Parathyroid adenoma (tissue), 2 donors: Measurements from ENCODE around the gene FYB1.

Source experiments
- H2AFZ ChIP-seq: fragments of 300-600 bp; sonication (generic); one replicate; pipeline ENCODE4 v1.7.0; 2017; ENCODE audit warnings: antibody characterized with exemption, mild to moderate bottlenecking
- H3K27ac ChIP-seq: fragments of 300-600 bp; sonication (generic); one replicate; pipeline ENCODE4 v1.7.0; 2017
- H3K27me3 ChIP-seq: fragments of 300-600 bp; sonication (generic); one replicate; pipeline ENCODE4 v1.7.0; 2017; ENCODE audit warnings: low read length; ENCODE audit not compliant: control insufficient read depth, insufficient read depth
- H3K36me3 ChIP-seq: fragments of 300-600 bp; sonication (generic); one replicate; pipeline ENCODE4 v1.7.0; 2017; ENCODE audit warnings: low read length; ENCODE audit not compliant: control insufficient read depth, insufficient read depth
- H3K4me1 ChIP-seq: fragments of 300-600 bp; sonication (generic); one replicate; pipeline ENCODE4 v1.7.0; 2017; ENCODE audit warnings: control low read depth
- H3K4me2 ChIP-seq: fragments of 300-600 bp; sonication (generic); one replicate; pipeline ENCODE4 v1.7.0; 2017; ENCODE audit warnings: low read length
- H3K4me3 ChIP-seq: fragments of 300-600 bp; sonication (generic); one replicate; pipeline ENCODE4 v1.7.0; 2017; ENCODE audit warnings: low read depth, low read length
- H3K79me2 ChIP-seq: fragments of 300-600 bp; sonication (generic); one replicate; pipeline ENCODE4 v1.7.0; 2017; ENCODE audit warnings: control low read depth
- H3K9ac ChIP-seq: fragments of 300-600 bp; sonication (generic); one replicate; pipeline ENCODE4 v1.7.0; 2017; ENCODE audit warnings: mild to moderate bottlenecking
- H3K9me3 ChIP-seq: fragments of 300-600 bp; sonication (generic); one replicate; pipeline ENCODE4 v1.7.0; 2017; ENCODE audit warnings: low read length; ENCODE audit not compliant: control insufficient read depth
- TF ChIP-seq, protein P1 (sequence below): fragments of 300-600 bp; sonication (generic); IDR thresholded peaks from one replicate; pipeline ENCODE4 v1.7.0; 2017; ENCODE audit warnings: antibody characterized with exemption, mild to moderate bottlenecking
- donor health status: primary hyperparathyroidism.

The FYB1 gene

DNA sequence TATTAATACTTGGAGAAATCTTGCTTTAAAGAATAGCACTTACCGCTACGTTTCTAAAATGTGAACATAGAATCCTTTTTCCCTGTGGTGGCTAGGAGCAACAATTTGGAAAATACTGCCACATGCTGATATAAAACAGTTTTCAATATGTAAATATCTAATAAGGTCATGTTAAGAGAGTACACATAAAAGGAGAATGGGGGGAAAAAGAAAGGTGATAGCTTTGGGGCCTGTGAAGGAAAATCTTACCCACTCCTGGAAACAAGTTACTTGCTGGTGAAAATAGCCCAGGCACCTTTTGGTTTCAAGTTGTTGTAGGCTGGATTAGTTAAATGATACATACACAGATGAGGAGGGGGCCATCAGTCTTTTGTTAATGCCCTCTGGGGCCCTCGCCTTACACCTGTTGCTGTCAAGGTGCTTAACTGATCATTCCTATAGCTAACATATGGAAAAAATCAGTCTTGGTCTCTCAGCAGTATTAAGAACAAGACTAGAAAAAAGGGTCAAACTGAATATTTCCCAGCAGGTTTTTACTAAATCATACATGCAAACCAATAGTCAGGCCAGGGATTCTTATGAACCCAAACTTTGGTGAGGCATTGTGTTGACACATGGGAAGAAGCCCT lies 24.1 kb downstream of the FYB1 start:
- TF ChIP-seq, protein P1, sequence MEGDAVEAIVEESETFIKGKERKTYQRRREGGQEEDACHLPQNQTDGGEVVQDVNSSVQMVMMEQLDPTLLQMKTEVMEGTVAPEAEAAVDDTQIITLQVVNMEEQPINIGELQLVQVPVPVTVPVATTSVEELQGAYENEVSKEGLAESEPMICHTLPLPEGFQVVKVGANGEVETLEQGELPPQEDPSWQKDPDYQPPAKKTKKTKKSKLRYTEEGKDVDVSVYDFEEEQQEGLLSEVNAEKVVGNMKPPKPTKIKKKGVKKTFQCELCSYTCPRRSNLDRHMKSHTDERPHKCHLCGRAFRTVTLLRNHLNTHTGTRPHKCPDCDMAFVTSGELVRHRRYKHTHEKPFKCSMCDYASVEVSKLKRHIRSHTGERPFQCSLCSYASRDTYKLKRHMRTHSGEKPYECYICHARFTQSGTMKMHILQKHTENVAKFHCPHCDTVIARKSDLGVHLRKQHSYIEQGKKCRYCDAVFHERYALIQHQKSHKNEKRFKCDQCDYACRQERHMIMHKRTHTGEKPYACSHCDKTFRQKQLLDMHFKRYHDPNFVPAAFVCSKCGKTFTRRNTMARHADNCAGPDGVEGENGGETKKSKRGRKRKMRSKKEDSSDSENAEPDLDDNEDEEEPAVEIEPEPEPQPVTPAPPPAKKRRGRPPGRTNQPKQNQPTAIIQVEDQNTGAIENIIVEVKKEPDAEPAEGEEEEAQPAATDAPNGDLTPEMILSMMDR = no peak
- Histone ChIP-seq H3K4me2 (no peak overlapping the region), H3K9me3 (no peaks in the 10 kb centered on the region), H2AFZ (no peak overlapping the region), H3K9ac (no peak overlapping the region), H3K79me2 (no peaks in the 10 kb centered on the region), H3K27ac (no peak overlapping the region), H3K36me3 (no peaks in the 10 kb centered on the region), H3K4me3 (no peak overlapping the region), H3K27me3 (no peaks in the 10 kb centered on the region), H3K4me1 (no peaks in the 10 kb centered on the region)

GRCh38 chr5:39194466-39195136 lies 24.8 kb downstream of the FYB1 start:
- TF ChIP-seq, protein P1 = no peak
- no peak overlapping the region for H2AFZ ChIP-seq
- no peaks in the 10 kb centered on the region for H3K4me1 ChIP-seq
- H3K9me3 ChIP-seq = no peaks in the 10 kb centered on the region
- H3K36me3 ChIP-seq = no peaks in the 10 kb centered on the region
- H3K4me3 ChIP-seq = no peak overlapping the region
- no peaks in the 10 kb centered on the region for H3K79me2 ChIP-seq
- no peak overlapping the region for H3K9ac ChIP-seq
- no peaks in the 10 kb centered on the region for H3K27me3 ChIP-seq
- H3K27ac ChIP-seq = no peak overlapping the region
- no peak overlapping the region for H3K4me2 ChIP-seq

- Histone ChIP-seq H2AFZ (no peak overlapping the region), H3K36me3 (no peaks in the 10 kb centered on the region), H3K9me3 (no peaks in the 10 kb centered on the region), H3K4me1 (no peaks in the 10 kb centered on the region), H3K27ac (no peak overlapping the region), H3K4me2 (no peak overlapping the region), H3K4me3 (no peak overlapping the region), H3K79me2 (no peaks in the 10 kb centered on the region), H3K9ac (no peak overlapping the region), H3K27me3 (no peaks in the 10 kb centered on the region)
- TF ChIP-seq, protein P1 = no peak
These were observed 25.6 kb downstream of the FYB1 start for GRCh38 chr5:39193553-39194465.

- Histone ChIP-seq H3K27me3 (no peaks in the 10 kb centered on the region), H3K9ac (no peak overlapping the region), H3K27ac (no peak overlapping the region), H3K36me3 (no peaks in the 10 kb centered on the region), H3K4me1 (no peaks in the 10 kb centered on the region), H3K4me3 (no peak overlapping the region), H2AFZ (no peak overlapping the region), H3K79me2 (no peaks in the 10 kb centered on the region), H3K9me3 (no peaks in the 10 kb centered on the region), H3K4me2 (no peak overlapping the region)
- TF ChIP-seq, protein P1 = no peak
These were observed 26.8 kb downstream of the FYB1 start for GRCh38 chr5:39192450-39193160.
